Mesenchymal stem cell (in vitro differentiated cells and primary cell): Measurements from ENCODE around the gene MDP1.

Source experiments
- DNase-seq: peaks from one replicate; pipeline ENCODE4 v3.0.0-alpha.2; 2013
- H2AFZ ChIP-seq: one replicate; pipeline ENCODE4 v1.6.1; 2013; ENCODE audit warnings: low read depth, mild to moderate bottlenecking, control low read depth, inconsistent platforms, low read length, moderate library complexity
- H2AK5ac ChIP-seq: 2 replicates; pipeline ENCODE4 v1.6.1; 2013; ENCODE audit warnings: low read length, moderate library complexity, mild to moderate bottlenecking, inconsistent platforms; ENCODE audit not compliant: severe bottlenecking
- H2BK120ac ChIP-seq: one replicate; pipeline ENCODE4 v1.6.1; 2013; ENCODE audit warnings: low read depth, mild to moderate bottlenecking, inconsistent platforms, low read length, moderate library complexity
- H2BK12ac ChIP-seq, 2 experiments: one replicate each; pipeline ENCODE4 v1.6.1; 2013; ENCODE audit warnings: inconsistent platforms in 2 of 2, low read length in 2 of 2, mild to moderate bottlenecking in 2 of 2, moderate library complexity in 2 of 2, control low read depth in 1 of 2
- H2BK15ac ChIP-seq: one replicate; pipeline ENCODE4 v1.6.1; 2013; ENCODE audit warnings: mild to moderate bottlenecking, low read depth, inconsistent platforms; ENCODE audit not compliant: poor library complexity, severe bottlenecking
- H2BK5ac ChIP-seq: 2 replicates; pipeline ENCODE4 v1.6.1; 2013; ENCODE audit warnings: low read depth, mild to moderate bottlenecking, low read length, control low read depth, inconsistent platforms; ENCODE audit not compliant: poor library complexity, severe bottlenecking
- H3K14ac ChIP-seq, 2 experiments: one replicate each; pipeline ENCODE4 v1.6.1; 2013; ENCODE audit warnings: inconsistent platforms in 2 of 2, low read length in 2 of 2, control low read depth in 1 of 2, mild to moderate bottlenecking in 1 of 2, moderate library complexity in 1 of 2
- H3K18ac ChIP-seq, 2 experiments: one replicate each; pipeline ENCODE4 v1.6.1; 2013; ENCODE audit warnings: inconsistent platforms in 2 of 2, low read length in 2 of 2, control low read depth in 1 of 2, low read depth in 1 of 2, mild to moderate bottlenecking in 1 of 2
- H3K23ac ChIP-seq, 2 experiments: one replicate each; pipeline ENCODE4 v1.6.1; 2013; ENCODE audit warnings: inconsistent platforms in 2 of 2, low read length in 2 of 2, mild to moderate bottlenecking in 2 of 2, moderate library complexity in 2 of 2, control low read depth in 1 of 2
- H3K27ac ChIP-seq: 2 replicates; pipeline ENCODE4 v1.5.1; 2013; ENCODE audit warnings: mild to moderate bottlenecking, moderate library complexity, low read length, control low read depth, inconsistent platforms; ENCODE audit not compliant: poor library complexity, severe bottlenecking
- H3K27me3 ChIP-seq, 2 experiments: 2 replicates each; pipeline versions ENCODE4 v1.6.1 to v1.7.0; 2013; ENCODE audit warnings: low read length in 2 of 2, mild to moderate bottlenecking in 2 of 2, moderate library complexity in 2 of 2, control low read depth in 1 of 2, inconsistent platforms in 1 of 2; ENCODE audit not compliant: control insufficient read depth in 1 of 2, insufficient read depth in 1 of 2
- H3K36me3 ChIP-seq, 2 experiments: 2 replicates each; pipeline versions ENCODE4 v1.6.1 to v1.7.0; 2013; ENCODE audit warnings: low read length in 2 of 2, control low read depth in 1 of 2, inconsistent platforms in 1 of 2, low read depth in 1 of 2, mild to moderate bottlenecking in 1 of 2; ENCODE audit not compliant: insufficient read depth in 2 of 2, control insufficient read depth in 1 of 2
- H3K4ac ChIP-seq, 2 experiments: one replicate each; pipeline ENCODE4 v1.6.1; 2013; ENCODE audit warnings: inconsistent platforms in 2 of 2, low read length in 2 of 2, mild to moderate bottlenecking in 2 of 2, moderate library complexity in 2 of 2, control low read depth in 1 of 2, low read depth in 1 of 2
- H3K4me1 ChIP-seq: 2 replicates; pipeline ENCODE4 v1.6.1; 2013; ENCODE audit warnings: low read depth, low read length, control low read depth; ENCODE audit not compliant: control insufficient read depth, insufficient read depth
- H3K4me2 ChIP-seq: 2 replicates; pipeline ENCODE4 v1.6.1; 2013; ENCODE audit warnings: low read length, mild to moderate bottlenecking, inconsistent platforms; ENCODE audit not compliant: poor library complexity, severe bottlenecking
- H3K4me3 ChIP-seq, 2 experiments: 2 replicates each; pipeline versions ENCODE4 v1.5.1 to v1.7.0; 2013; ENCODE audit warnings: low read length in 2 of 2, mild to moderate bottlenecking in 2 of 2, control low read depth in 1 of 2, low read depth in 1 of 2; ENCODE audit not compliant: insufficient read depth in 1 of 2
- H3K79me1 ChIP-seq: replicated peaks from 2 replicates; pipeline ENCODE4 v1.6.1; 2013; ENCODE audit warnings: mild to moderate bottlenecking, control low read depth, low read length, inconsistent platforms; ENCODE audit not compliant: poor library complexity, severe bottlenecking
- H3K9ac ChIP-seq: 2 replicates; pipeline ENCODE4 v1.7.0; 2013; ENCODE audit warnings: mild to moderate bottlenecking, low read length, moderate library complexity
- H3K9me3 ChIP-seq: 2 replicates; pipeline ENCODE4 v1.7.0; 2013; ENCODE audit warnings: mild to moderate bottlenecking, low read length; ENCODE audit not compliant: control insufficient read depth
- H4K8ac ChIP-seq: one replicate; pipeline ENCODE4 v1.6.1; 2013; ENCODE audit warnings: inconsistent platforms, mild to moderate bottlenecking, low read length, moderate library complexity
- H4K91ac ChIP-seq: one replicate; pipeline ENCODE4 v1.6.1; 2013; ENCODE audit warnings: mild to moderate bottlenecking, low read length, inconsistent platforms
- WGBS: methylation state at CpG from one replicate; pipeline ENCODE4 v1.1.7; 2013; ENCODE audit warnings: mixed read lengths; 5-methylcytosine and 5-hydroxymethylcytosine counted together

Gene MDP1

GRCh38 chr14:24232121-24232644 is 16.3 kb upstream of the MDP1 start, which contains the start of gene NEDD8:
Gene NEDD8, minus strand, starts transcription at chr14:24232367. Its CDS starts 100 bp downstream, at chr14:24232267.
- Histone ChIP-seq H3K9me3 (no peaks in the 10 kb centered on the region), H3K9ac (peak within 1 kb of the TSS; percentile 98), H2BK12ac (peak within 1 kb of the TSS; percentile 1 to 32), H3K27ac (peak within 1 kb of the TSS; percentile 99), H2BK5ac (peak within 1 kb of the TSS; percentile 80), H2BK120ac (peak within 1 kb of the TSS; percentile 77), H3K79me1 (peaks cover 21% of the 10 kb centered on the region), H3K4ac (peak within 1 kb of the TSS; percentile 95 to 97), H2AFZ (peak within 1 kb of the TSS; percentile 74), H3K14ac (peak within 1 kb of the TSS in 1 of 2 experiments; percentile 85), H3K27me3 (no peaks in the 10 kb centered on the region), H3K4me2 (peak within 1 kb of the TSS; percentile 75), H4K8ac (peak within 1 kb of the TSS; percentile 93), H3K4me1 (peaks cover 9% of the 10 kb centered on the region), H2BK15ac (peak within 1 kb of the TSS; percentile 90), H4K91ac (peak within 1 kb of the TSS; percentile 89), H3K4me3 (peak within 1 kb of the TSS; percentile 83 to 99), H3K18ac (peak within 1 kb of the TSS; percentile 96), H3K36me3 (peaks cover 21 to 51% of the 10 kb centered on the region in 2 experiments), H3K23ac (peak within 1 kb of the TSS in 1 of 2 experiments; percentile 37), H2AK5ac (peak within 1 kb of the TSS; percentile 58)
- WGBS, result under 1% methylated on average over 29 of the region's 30 CpGs
- peak; percentile 99 for DNase-seq

GRCh38 chr14:24231263-24232120 is 15.6 kb upstream of the MDP1 start:
- Histone ChIP-seq H3K18ac (peak overlapping the region; percentile 16 to 84), H3K4me3 (peak overlapping the region; percentile 83 to 99), H4K8ac (peak overlapping the region; percentile 81), H4K91ac (peak overlapping the region; percentile 89), H3K79me1 (peaks cover 14% of the 10 kb centered on the region), H3K9ac (peak overlapping the region; percentile 98), H3K4ac (peak overlapping the region in 1 of 2 experiments; percentile 81), H3K4me1 (peaks cover 9% of the 10 kb centered on the region), H3K27me3 (no peaks in the 10 kb centered on the region), H3K23ac (no peak overlapping the region), H3K36me3 (peaks cover 14 to 51% of the 10 kb centered on the region in 2 experiments), H2BK15ac (no peak overlapping the region), H2BK120ac (no peak overlapping the region), H2AK5ac (peak overlapping the region; percentile 13), H3K14ac (no peak overlapping the region), H3K27ac (peak overlapping the region; percentile 99), H3K4me2 (peak overlapping the region; percentile 75), H2AFZ (peak overlapping the region; percentile 18), H3K9me3 (no peaks in the 10 kb centered on the region), H2BK5ac (no peak overlapping the region), H2BK12ac (no peak overlapping the region)
- no peak for DNase-seq
- 22% methylated on average over 22 of the region's 23 CpGs for WGBS

GRCh38 chr14:24228902-24229301 is 13.0 kb upstream of the MDP1 start:
- Histone ChIP-seq H3K9me3 (no peaks in the 10 kb centered on the region), H3K4me3 (no peak overlapping the region), H4K8ac (no peak overlapping the region), H2BK5ac (no peak overlapping the region), H2BK15ac (no peak overlapping the region), H3K18ac (no peak overlapping the region), H4K91ac (no peak overlapping the region), H3K79me1 (peaks cover 5% of the 10 kb centered on the region), H3K9ac (no peak overlapping the region), H2BK120ac (no peak overlapping the region), H3K23ac (no peak overlapping the region), H3K27me3 (no peaks in the 10 kb centered on the region), H2BK12ac (no peak overlapping the region), H2AFZ (no peak overlapping the region), H3K4ac (no peak overlapping the region), H3K14ac (no peak overlapping the region), H3K4me1 (peaks cover 14% of the 10 kb centered on the region), H3K27ac (no peak overlapping the region), H3K36me3 (peaks cover 9 to 38% of the 10 kb centered on the region in 2 experiments), H2AK5ac (no peak overlapping the region), H3K4me2 (no peak overlapping the region)
- DNase-seq, result no peak
- WGBS, result 55% methylated on average over 1 of the region's 1 CpG

- H3K27me3 ChIP-seq, result no peaks in the 10 kb centered on the region
- H3K23ac ChIP-seq, result no peak overlapping the region
- no peak overlapping the region for H4K8ac ChIP-seq
- H3K27ac ChIP-seq, result no peak overlapping the region
- peaks cover 8% of the 10 kb centered on the region for H3K4me1 ChIP-seq
- H2BK15ac ChIP-seq, result no peak overlapping the region
- no peak overlapping the region for H4K91ac ChIP-seq
- H3K4me2 ChIP-seq, result no peak overlapping the region
- H2BK12ac ChIP-seq, result no peak overlapping the region
- no peak overlapping the region for H3K18ac ChIP-seq
- no peak overlapping the region for H2AK5ac ChIP-seq
- no peaks in the 10 kb centered on the region for H3K9me3 ChIP-seq
- H3K79me1 ChIP-seq, result peaks cover 3% of the 10 kb centered on the region
- H2BK120ac ChIP-seq, result no peak overlapping the region
- DNase-seq, result no peak
- peaks cover 9 to 38% of the 10 kb centered on the region in 2 experiments for H3K36me3 ChIP-seq
- no peak overlapping the region for H3K4me3 ChIP-seq
- no peak overlapping the region for H2BK5ac ChIP-seq
- H3K14ac ChIP-seq, result no peak overlapping the region
- H3K4ac ChIP-seq, result no peak overlapping the region
- no peak overlapping the region for H3K9ac ChIP-seq
- no CpG with 5 or more reads among the region's 1 CpG for WGBS
- H2AFZ ChIP-seq, result no peak overlapping the region
Observed at GRCh38 chr14:24226473-24226872, 10.6 kb upstream of the MDP1 start.
